IMR-90 (cell line): ENCODE results near the gene SPATA16. TPM values are rescaled to one million over a fixed set of nuclear protein-coding genes. Genes with fewer than 3 reads are reported as not detected.

Source experiments
- ATAC-seq: fragments of 200-7000 bp; cut with Tn5 transposase; 2 replicates; pipeline ENCODE4 v1.9.1; 2020; ENCODE audit warnings: low read depth, mild to moderate bottlenecking, moderate library complexity
- BruUV-seq: library from RNA; stranded (reverse); fragments of 400-500 nt; replicated peaks from 2 replicates; lab custom pipeline; 2021; lab: Mats Ljungman, UMichigan
- CTCF ChIA-PET: fragments of 300-600 bp; formaldehyde crosslinking; extraction: SDS; loops from one replicate; lab custom pipeline; 2021; ENCODE audit warnings: antibody characterized with exemption; lab: Yijun Ruan, JAX
- POLR2A ChIA-PET: fragments of 300-600 bp; sonication (Branson Sonifier 250); formaldehyde crosslinking; loops from one replicate; lab custom pipeline; 2022; ENCODE audit warnings: antibody characterized with exemption; ENCODE audit not compliant: unreplicated experiment; lab: Charles Lee
- DNase-seq: peaks from one replicate; pipeline ENCODE4 v3.0.0; 2013
- H2AFZ ChIP-seq: replicated peaks from 2 replicates; pipeline ENCODE3; 2013; ENCODE audit warnings: low read length, mild to moderate bottlenecking; ENCODE audit not compliant: poor library complexity
- H2AK5ac ChIP-seq: 2 replicates; pipeline ENCODE4 v1.6.1; 2013; ENCODE audit warnings: low read depth, low read length, inconsistent platforms
- H2AK9ac ChIP-seq: replicated peaks from 2 replicates; pipeline ENCODE3; 2013; ENCODE audit warnings: mild to moderate bottlenecking, low read depth, low read length, moderate library complexity; ENCODE audit not compliant: poor library complexity
- H2BK120ac ChIP-seq: 2 replicates; pipeline ENCODE4 v1.6.1; 2013; ENCODE audit warnings: low read depth, low read length, inconsistent platforms
- H2BK15ac ChIP-seq: 3 replicates; pipeline ENCODE4 v1.6.1; 2013; ENCODE audit warnings: low read depth, low read length, inconsistent platforms
- H2BK20ac ChIP-seq: 2 replicates; pipeline ENCODE4 v1.6.1; 2013; ENCODE audit warnings: low read depth, mild to moderate bottlenecking, inconsistent platforms, low read length, moderate library complexity
- H2BK5ac ChIP-seq: 2 replicates; pipeline ENCODE4 v1.6.1; 2013; ENCODE audit warnings: mild to moderate bottlenecking, low read depth, low read length, inconsistent platforms; ENCODE audit not compliant: poor library complexity, severe bottlenecking
- H3K14ac ChIP-seq: replicated peaks from 2 replicates; pipeline ENCODE4 v1.6.1; 2013; ENCODE audit warnings: low read depth, low read length, inconsistent platforms
- H3K18ac ChIP-seq: 2 replicates; pipeline ENCODE4 v1.6.1; 2013; ENCODE audit warnings: low read depth, low read length, control low read depth
- H3K23ac ChIP-seq: 2 replicates; pipeline ENCODE4 v1.6.1; 2013; ENCODE audit warnings: low read depth, low read length, inconsistent platforms
- H3K27ac ChIP-seq: 2 replicates; pipeline ENCODE4 v1.5.1; 2013; ENCODE audit warnings: mild to moderate bottlenecking, control low read depth, low read length; ENCODE audit not compliant: insufficient read depth
- H3K27me3 ChIP-seq: 2 replicates; pipeline ENCODE4 v1.6.1; 2013; ENCODE audit warnings: low read length; ENCODE audit not compliant: control insufficient read depth, insufficient read depth
- H3K36me3 ChIP-seq: 2 replicates; pipeline ENCODE4 v1.6.1; 2013; ENCODE audit warnings: low read length, mixed read lengths; ENCODE audit not compliant: control insufficient read depth, insufficient read depth
- H3K4ac ChIP-seq: 2 replicates; pipeline ENCODE4 v1.6.1; 2013; ENCODE audit warnings: low read depth, low read length, inconsistent platforms
- H3K4me1 ChIP-seq: 2 replicates; pipeline ENCODE4 v1.6.1; 2013; ENCODE audit warnings: low read length, mixed read lengths; ENCODE audit not compliant: control insufficient read depth, insufficient read depth
- H3K4me2 ChIP-seq: 2 replicates; pipeline ENCODE4 v1.6.1; 2013; ENCODE audit warnings: low read depth, mild to moderate bottlenecking, control low read depth, low read length, moderate library complexity
- H3K4me3 ChIP-seq: 2 replicates; pipeline ENCODE4 v1.5.1; 2013; ENCODE audit warnings: low read depth, mild to moderate bottlenecking, control low read depth, low read length, moderate library complexity; ENCODE audit not compliant: insufficient read depth
- H3K56ac ChIP-seq: 2 replicates; pipeline ENCODE4 v1.6.1; 2013; ENCODE audit warnings: low read length, inconsistent platforms; ENCODE audit not compliant: insufficient read depth; ENCODE audit errors: extremely low read depth
- H3K79me1 ChIP-seq, 2 experiments: 2 replicates each; pipeline ENCODE4 v1.6.1; 2013; ENCODE audit warnings: low read length in 2 of 2, inconsistent platforms in 1 of 2, low read depth in 1 of 2
- H3K9ac ChIP-seq: 2 replicates; pipeline ENCODE4 v1.6.1; 2013; ENCODE audit warnings: low read depth, low read length, control low read depth
- H3K9me1 ChIP-seq: 2 replicates; pipeline ENCODE4 v1.6.1; 2013; ENCODE audit warnings: low read length, inconsistent platforms; ENCODE audit not compliant: insufficient read depth
- H3K9me3 ChIP-seq: 2 replicates; pipeline ENCODE4 v1.6.1; 2013; ENCODE audit warnings: low read length; ENCODE audit not compliant: control insufficient read depth, insufficient read depth
- H4K20me1 ChIP-seq: 2 replicates; pipeline ENCODE4 v1.6.1; 2013; ENCODE audit warnings: low read length, inconsistent platforms; ENCODE audit not compliant: insufficient read depth
- H4K5ac ChIP-seq: 2 replicates; pipeline ENCODE4 v1.6.1; 2013; ENCODE audit warnings: mild to moderate bottlenecking, low read depth, low read length, control low read depth
- H4K8ac ChIP-seq, 2 experiments: 2 replicates each; pipeline ENCODE4 v1.6.1; 2013; ENCODE audit warnings: low read depth in 2 of 2, low read length in 2 of 2, control low read depth in 1 of 2, inconsistent platforms in 1 of 2
- H4K91ac ChIP-seq: 2 replicates; pipeline ENCODE4 v1.6.1; 2013; ENCODE audit warnings: low read depth, low read length, inconsistent platforms; ENCODE audit not compliant: insufficient read depth
- BHLHE40 ChIP-seq: fragments of 150-350 bp; IDR thresholded peaks from 2 replicates; pipeline ENCODE4 v1.6.1; 2016; ENCODE audit warnings: mild to moderate bottlenecking, low read depth, low read length
- CEBPB ChIP-seq: IDR thresholded peaks from 2 replicates; pipeline ENCODE4 v1.6.1; 2012; ENCODE audit warnings: low read depth, low read length, improper control_type of control experiment
- CHD1 ChIP-seq: IDR thresholded peaks from 2 replicates; pipeline ENCODE4 v1.6.1; 2012; ENCODE audit warnings: low read depth, low read length, improper control_type of control experiment
- CTCF ChIP-seq: conservative IDR thresholded peaks from 2 replicates; pipeline ENCODE4 v1.5.1; 2012; ENCODE audit warnings: mild to moderate bottlenecking, low read depth, low read length, improper control_type of control experiment
- ELK1 ChIP-seq: fragments of 150-350 bp; IDR thresholded peaks from 2 replicates; pipeline ENCODE4 v1.6.1; 2016; ENCODE audit warnings: low read depth, mild to moderate bottlenecking, low read length, moderate library complexity, borderline replicate concordance
- FOS ChIP-seq: fragments of 150-350 bp; IDR thresholded peaks from 2 replicates; pipeline ENCODE4 v1.6.1; 2016; ENCODE audit warnings: low read depth, low read length
- MAFK ChIP-seq: IDR thresholded peaks from 2 replicates; pipeline ENCODE4 v1.6.1; 2012; ENCODE audit warnings: low read depth, low read length, improper control_type of control experiment
- MAZ ChIP-seq: IDR thresholded peaks from 2 replicates; pipeline ENCODE4 v1.6.1; 2012; ENCODE audit warnings: low read depth, mild to moderate bottlenecking, low read length, improper control_type of control experiment, moderate library complexity, borderline replicate concordance
- MXI1 ChIP-seq: IDR thresholded peaks from 2 replicates; pipeline ENCODE4 v1.6.1; 2012; ENCODE audit warnings: low read depth, mild to moderate bottlenecking, low read length, moderate library complexity, borderline replicate concordance
- NFE2L2 ChIP-seq: fragments of 150-350 bp; IDR thresholded peaks from 2 replicates; pipeline ENCODE4 v1.6.1; 2016; ENCODE audit warnings: low read depth, mild to moderate bottlenecking, low read length
- POLR2A ChIP-seq: IDR thresholded peaks from 2 replicates; pipeline ENCODE4 v1.6.1; 2012; ENCODE audit warnings: mild to moderate bottlenecking, low read depth, low read length
- RAD21 ChIP-seq: IDR thresholded peaks from 2 replicates; pipeline ENCODE4 v1.6.1; 2012; ENCODE audit warnings: low read length, improper control_type of control experiment
- RCOR1 ChIP-seq: IDR thresholded peaks from 2 replicates; pipeline ENCODE4 v1.6.1; 2012; ENCODE audit warnings: mild to moderate bottlenecking, low read length, improper control_type of control experiment; ENCODE audit not compliant: insufficient replicate concordance
- RFX5 ChIP-seq: IDR thresholded peaks from 2 replicates; pipeline ENCODE4 v1.8.0; 2012; ENCODE audit warnings: low read depth, mild to moderate bottlenecking, low read length, moderate library complexity
- SMC3 ChIP-seq: fragments of 150-350 bp; IDR thresholded peaks from 2 replicates; pipeline ENCODE4 v1.6.1; 2016; ENCODE audit warnings: low read depth, mild to moderate bottlenecking, antibody characterized with exemption, low read length, moderate library complexity
- USF2 ChIP-seq: fragments of 150-350 bp; IDR thresholded peaks from 2 replicates; pipeline ENCODE4 v1.6.1; 2017; ENCODE audit warnings: mild to moderate bottlenecking, antibody characterized with exemption, low read length, low read depth
- WGBS, 2 experiments: methylation state at CpG; one replicate each; pipeline versions ENCODE4 v1.1.5 to v1.1.7; 2013; ENCODE audit warnings: missing lambda C conversion rate in 2 of 2; ENCODE audit not compliant: insufficient read length in 1 of 2; ENCODE audit errors: extremely low coverage in 2 of 2; 5-methylcytosine and 5-hydroxymethylcytosine counted together
- dilution Hi-C: fragments of 300-500 bp; cut with HindIII; formaldehyde crosslinking; loops from one replicate; pipeline ENCODE4 v1.14.3; 2018; ENCODE audit warnings: low sequenced_read_pairs; ENCODE audit not compliant: unreplicated experiment
- in situ Hi-C: fragments of 300-500 bp; cut with MboI; formaldehyde crosslinking; loops from 3 replicates; pipeline ENCODE4 v1.14.3; 2019; ENCODE audit warnings: low sequenced_read_pairs, inconsistent platforms, mixed read lengths
- intact Hi-C: fragments of 100-400 bp; cut with micrococcal nuclease; formaldehyde crosslinking; loops from 2 replicates; pipeline ENCODE4 v1.10.0; 2022
- polyA plus RNA-seq, 3 experiments: library from polyadenylated mRNA; depleted of rRNA; stranded (reverse); fragments of >200 nt; gene quantifications; 2 replicates each; pipeline ENCODE4 v1.2.3, GENCODE V29; 2012; ENCODE audit warnings: low replicate concordance in 1 of 3
- total RNA-seq: library from RNA; depleted of rRNA; stranded (reverse); fragments of >200 nt; gene quantifications from 2 replicates; pipeline ENCODE4 v1.2.3, GENCODE V29; 2012

The SPATA16 gene
- total and polyA plus RNA-seq, 2 of the 4 experiments (the other 2 are of a cell fraction) = not detected

DNA sequence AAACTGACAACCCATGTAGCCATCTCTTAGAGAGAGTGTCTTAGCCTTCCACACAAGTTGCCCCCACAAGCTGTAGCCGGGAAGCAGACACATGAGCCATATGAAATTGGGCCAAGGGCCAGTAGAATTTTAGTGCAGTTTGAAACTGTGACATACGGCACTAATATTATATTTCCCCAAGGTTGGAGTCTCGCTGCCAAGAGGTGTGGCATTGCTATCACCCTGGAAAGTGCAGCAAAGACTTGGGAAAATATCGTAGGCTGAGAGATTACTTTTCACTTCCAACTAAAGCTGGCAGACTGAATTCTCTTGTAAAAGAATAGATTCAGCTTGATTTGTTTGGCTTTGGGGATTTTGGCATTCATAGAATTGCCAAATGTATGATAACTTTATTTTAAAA is 301.4 kb downstream of the SPATA16 start:
- Histone ChIP-seq H2BK5ac (no peak overlapping the region), H2AK9ac (no peak overlapping the region), H3K23ac (no peak overlapping the region), H3K4me2 (no peak overlapping the region), H4K8ac (no peak overlapping the region), H3K36me3 (no peaks in the 10 kb centered on the region), H3K4me1 (no peaks in the 10 kb centered on the region), H3K9me3 (no peaks in the 10 kb centered on the region), H3K9ac (no peak overlapping the region), H2AFZ (no peak overlapping the region), H4K20me1 (no peaks in the 10 kb centered on the region), H3K4me3 (no peak overlapping the region), H2BK20ac (no peak overlapping the region), H3K79me1 (no peaks in the 10 kb centered on the region), H2BK120ac (no peak overlapping the region), H3K18ac (no peak overlapping the region), H2AK5ac (no peak overlapping the region), H2BK15ac (no peak overlapping the region), H4K5ac (no peak overlapping the region), H3K27ac (no peak overlapping the region), H3K9me1 (no peaks in the 10 kb centered on the region), H3K14ac (no peak overlapping the region), H3K4ac (no peak overlapping the region), H4K91ac (no peak overlapping the region), H3K27me3 (peaks cover 13% of the 10 kb centered on the region), H3K56ac (no peak overlapping the region)
- POLR2A ChIA-PET = no interaction called here
- dilution Hi-C loops (no loop called here), in situ Hi-C loops (loop anchor here (10.0 kb wide), 1 partner anchor 205 kb away; no protein-coding TSS in a partner anchor), intact Hi-C loops (no loop called here)
- no peak for TF ChIP-seq CHD1
- TF ChIP-seq RCOR1 = no peak
- TF ChIP-seq MAFK = no peak
- TF ChIP-seq CEBPB = no peak
- TF ChIP-seq NFE2L2 = no peak
- no peak for TF ChIP-seq CTCF
- no peak for TF ChIP-seq FOS
- no peak for TF ChIP-seq POLR2A
- no peak for TF ChIP-seq SMC3
- TF ChIP-seq RAD21 = no peak
- no peak for TF ChIP-seq MXI1
- no peak for TF ChIP-seq USF2
- no peak for TF ChIP-seq ELK1
- TF ChIP-seq MAZ = no peak
- TF ChIP-seq RFX5 = no peak
- TF ChIP-seq BHLHE40 = no peak
- DNase-seq (no peak), ATAC-seq (no peak)
- no CpG with 5 or more reads among the region's 4 CpGs for WGBS, 2 experiments
- BruUV-seq = no TSS peak
- CTCF ChIA-PET = interaction anchor here (0.6 to 0.7 kb wide), 2 partner anchors 9 to 48 kb away, joined by 3 read pairs; no protein-coding TSS in a partner anchor
